ENCODE measurements around the gene GHDC.

DNA sequence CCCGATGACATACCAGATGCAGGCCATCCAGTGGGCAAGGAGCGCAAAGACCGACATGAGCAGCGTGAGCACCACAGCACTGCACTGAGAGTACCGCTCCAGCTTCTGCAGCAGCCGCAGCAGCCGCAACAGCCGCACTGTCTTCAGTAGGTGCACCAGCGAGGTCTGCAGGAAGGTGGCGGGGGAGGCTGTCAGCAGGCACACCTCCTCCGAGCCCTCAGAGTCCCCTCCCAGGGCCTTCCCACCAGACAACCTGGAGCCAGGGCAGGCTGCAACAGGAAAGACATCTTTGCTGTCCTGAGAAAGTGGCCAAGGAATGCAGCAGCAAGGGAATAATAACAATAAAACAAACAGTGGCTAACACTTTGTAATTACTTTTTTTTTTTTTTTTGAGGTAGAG lies 22.5 kb downstream of the GHDC start:
- no peak for TF ChIP-seq CTCF (IDR thresholded peaks at IDR 0.05)
- TF ChIP-seq POLR2A (IDR thresholded peaks at IDR 0.05), result no peak
- no peak for TF ChIP-seq EP300 (IDR thresholded peaks at IDR 0.05; ENCODE audit: low read depth)
- no peak for TF ChIP-seq POLR2AphosphoS5 (IDR thresholded peaks at IDR 0.05)

All from transverse colon (tissue), 4 donors.